ENCODE measurements around the gene ADGRG3. TPM values are rescaled to one million over a fixed set of nuclear protein-coding genes. Genes with fewer than 3 reads are reported as not detected.

The ADGRG3 gene
- total RNA-seq, 1 donor from 2014 or later = not detected

GRCh38 chr16:57683636-57684545 is 15.8 kb downstream of the ADGRG3 start:
- Mint-ChIP-seq H3K27ac (peak overlapping the region; percentile 19), H3K4me3 (no peak overlapping the region), H3K9me3 (no peaks in the 10 kb centered on the region), H3K27me3 (ENCODE audit: insufficient read depth, low read depth) (peaks cover 6% of the 10 kb centered on the region), H3K36me3 (no peaks in the 10 kb centered on the region), H3K4me1 (peaks cover 9% of the 10 kb centered on the region)
- H3K4me2 ChIP-seq = no peak overlapping the region
- H4K20me1 ChIP-seq (ENCODE audit: low read depth) = no peaks in the 10 kb centered on the region
- no peaks in the 10 kb centered on the region for H3K9me3 ChIP-seq (ENCODE audit: low read depth)
- no peak for DNase-seq (ENCODE audit: low spot score)
- H3K4me3 ChIP-seq = no peak overlapping the region
- H3K4me1 ChIP-seq = no peaks in the 10 kb centered on the region
- H2AFZ ChIP-seq (replicated peaks) = no peak overlapping the region
- H3K9ac ChIP-seq = no peak overlapping the region
- H3K36me3 ChIP-seq = no peaks in the 10 kb centered on the region
- H3K27me3 ChIP-seq = no peaks in the 10 kb centered on the region
- no peaks in the 10 kb centered on the region for H3K79me2 ChIP-seq (ENCODE audit: low read depth)
- H3F3A ChIP-seq (ENCODE audit: low read depth) = no peaks in the 10 kb centered on the region
- TF ChIP-seq, protein P1, sequence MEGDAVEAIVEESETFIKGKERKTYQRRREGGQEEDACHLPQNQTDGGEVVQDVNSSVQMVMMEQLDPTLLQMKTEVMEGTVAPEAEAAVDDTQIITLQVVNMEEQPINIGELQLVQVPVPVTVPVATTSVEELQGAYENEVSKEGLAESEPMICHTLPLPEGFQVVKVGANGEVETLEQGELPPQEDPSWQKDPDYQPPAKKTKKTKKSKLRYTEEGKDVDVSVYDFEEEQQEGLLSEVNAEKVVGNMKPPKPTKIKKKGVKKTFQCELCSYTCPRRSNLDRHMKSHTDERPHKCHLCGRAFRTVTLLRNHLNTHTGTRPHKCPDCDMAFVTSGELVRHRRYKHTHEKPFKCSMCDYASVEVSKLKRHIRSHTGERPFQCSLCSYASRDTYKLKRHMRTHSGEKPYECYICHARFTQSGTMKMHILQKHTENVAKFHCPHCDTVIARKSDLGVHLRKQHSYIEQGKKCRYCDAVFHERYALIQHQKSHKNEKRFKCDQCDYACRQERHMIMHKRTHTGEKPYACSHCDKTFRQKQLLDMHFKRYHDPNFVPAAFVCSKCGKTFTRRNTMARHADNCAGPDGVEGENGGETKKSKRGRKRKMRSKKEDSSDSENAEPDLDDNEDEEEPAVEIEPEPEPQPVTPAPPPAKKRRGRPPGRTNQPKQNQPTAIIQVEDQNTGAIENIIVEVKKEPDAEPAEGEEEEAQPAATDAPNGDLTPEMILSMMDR (IDR thresholded peaks at IDR 0.05) = no peak
- TF ChIP-seq EZH2 (IDR thresholded peaks at IDR 0.05) (no peak), EZH2phosphoT487 (IDR thresholded peaks at IDR 0.05) (no peak)
- H3K27ac ChIP-seq = no peak overlapping the region

DNA sequence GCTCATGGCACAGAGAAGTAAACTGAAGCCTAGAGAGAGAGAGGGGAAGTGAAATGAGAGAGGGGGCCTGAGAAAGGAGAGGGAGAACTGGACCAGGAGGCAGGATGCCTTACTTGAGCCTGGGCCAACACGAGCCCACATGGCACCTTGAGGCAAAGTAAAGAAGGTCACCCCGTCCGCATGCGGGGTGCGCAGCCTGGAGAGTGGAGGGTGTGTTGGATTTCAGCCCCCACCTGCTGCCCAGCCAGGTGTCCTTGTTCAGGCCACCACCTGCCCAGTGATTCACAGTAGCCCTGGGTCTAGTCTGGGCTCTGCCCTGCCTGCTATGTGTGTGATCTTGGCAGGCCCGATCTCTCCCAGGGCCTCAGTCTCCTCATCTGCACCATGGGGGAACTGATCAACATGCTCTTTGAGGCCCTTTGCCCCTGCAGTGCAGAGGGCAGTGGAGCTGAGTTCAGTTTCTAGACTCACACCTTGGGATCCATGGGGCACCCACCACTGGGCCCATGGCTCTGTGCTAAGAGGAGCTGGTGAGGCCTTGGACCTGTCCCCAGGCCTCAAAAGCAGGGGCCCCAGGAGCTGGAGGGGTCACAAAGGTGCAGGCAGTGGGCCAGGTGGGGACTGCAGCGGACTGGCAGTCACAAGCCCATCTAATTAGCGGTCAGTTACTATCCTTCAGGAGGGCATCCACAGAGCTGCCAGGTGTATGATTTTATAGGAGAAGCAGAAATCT is 16.7 kb downstream of the ADGRG3 start:
- H3K4me3 Mint-ChIP-seq = no peak overlapping the region
- H3K27me3 ChIP-seq = no peaks in the 10 kb centered on the region
- H3K27ac Mint-ChIP-seq = peak overlapping the region; percentile 19
- no peaks in the 10 kb centered on the region for H3K9me3 ChIP-seq (ENCODE audit: low read depth)
- H3K9me3 Mint-ChIP-seq = no peaks in the 10 kb centered on the region
- H3K36me3 ChIP-seq = no peaks in the 10 kb centered on the region
- H3K4me1 Mint-ChIP-seq = peaks cover 10% of the 10 kb centered on the region
- no peak overlapping the region for H3K27ac ChIP-seq
- H3F3A ChIP-seq (ENCODE audit: low read depth) = no peaks in the 10 kb centered on the region
- no peaks in the 10 kb centered on the region for H3K4me1 ChIP-seq
- no peak overlapping the region for H2AFZ ChIP-seq (replicated peaks)
- no peaks in the 10 kb centered on the region for H3K36me3 Mint-ChIP-seq
- H3K4me2 ChIP-seq = no peak overlapping the region
- no peaks in the 10 kb centered on the region for H4K20me1 ChIP-seq (ENCODE audit: low read depth)
- H3K27me3 Mint-ChIP-seq (ENCODE audit: insufficient read depth, low read depth) = peaks cover 9% of the 10 kb centered on the region
- DNase-seq (ENCODE audit: low spot score) = no peak
- no peaks in the 10 kb centered on the region for H3K79me2 ChIP-seq (ENCODE audit: low read depth)
- H3K4me3 ChIP-seq = no peak overlapping the region
- TF ChIP-seq EZH2phosphoT487 (IDR thresholded peaks at IDR 0.05) (no peak), EZH2 (IDR thresholded peaks at IDR 0.05) (no peak)
- H3K9ac ChIP-seq = no peak overlapping the region

- Histone ChIP-seq H2AFZ (replicated peaks) (no peak overlapping the region), H3K4me2 (no peak overlapping the region), H3F3A (ENCODE audit: low read depth) (no peaks in the 10 kb centered on the region), H4K20me1 (ENCODE audit: low read depth) (no peaks in the 10 kb centered on the region), H3K27ac (no peak overlapping the region), H3K9me3 (ENCODE audit: low read depth) (no peaks in the 10 kb centered on the region), H3K27me3 (no peaks in the 10 kb centered on the region), H3K9ac (no peak overlapping the region), H3K4me1 (no peaks in the 10 kb centered on the region), H3K4me3 (no peak overlapping the region), H3K79me2 (ENCODE audit: low read depth) (no peaks in the 10 kb centered on the region), H3K36me3 (no peaks in the 10 kb centered on the region)
- H3K27me3 Mint-ChIP-seq (ENCODE audit: insufficient read depth, low read depth) = peaks cover 9% of the 10 kb centered on the region
- H3K27ac Mint-ChIP-seq = no peak overlapping the region
- TF ChIP-seq EZH2 (IDR thresholded peaks at IDR 0.05) = no peak
- H3K36me3 Mint-ChIP-seq = no peaks in the 10 kb centered on the region
- no peak for DNase-seq (ENCODE audit: low spot score)
- H3K9me3 Mint-ChIP-seq = no peaks in the 10 kb centered on the region
- peaks cover 12% of the 10 kb centered on the region for H3K4me1 Mint-ChIP-seq
- no peak overlapping the region for H3K4me3 Mint-ChIP-seq
Observed at GRCh38 chr16:57685633-57686032, 17.5 kb downstream of the ADGRG3 start.

DNA sequence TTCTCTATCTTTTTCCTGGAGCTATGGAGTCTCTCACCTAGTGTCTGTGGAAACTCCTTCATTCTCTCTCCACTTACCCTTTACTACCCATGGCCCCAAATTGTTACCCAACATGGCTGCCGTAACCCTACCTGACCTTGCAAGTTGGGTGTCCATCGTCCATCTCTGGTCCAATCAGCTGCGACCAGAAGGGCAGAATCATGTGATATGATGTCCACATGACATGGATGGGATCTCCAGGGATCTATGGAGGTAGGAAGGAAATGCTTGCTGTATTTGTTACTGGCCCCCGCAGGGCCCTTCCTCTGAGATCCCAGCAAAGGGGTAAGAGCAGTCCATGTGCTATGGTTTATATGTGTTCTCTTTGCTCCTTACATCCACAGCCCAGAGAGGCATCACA is 18.5 kb downstream of the ADGRG3 start:
- Histone ChIP-seq H3K36me3 (no peaks in the 10 kb centered on the region), H3K79me2 (ENCODE audit: low read depth) (no peaks in the 10 kb centered on the region), H3K4me3 (no peak overlapping the region), H3K9ac (no peak overlapping the region), H4K20me1 (ENCODE audit: low read depth) (no peaks in the 10 kb centered on the region), H3K27ac (no peak overlapping the region), H3K9me3 (ENCODE audit: low read depth) (no peaks in the 10 kb centered on the region), H3K27me3 (no peaks in the 10 kb centered on the region), H3K4me1 (no peaks in the 10 kb centered on the region), H2AFZ (replicated peaks) (no peak overlapping the region), H3K4me2 (no peak overlapping the region), H3F3A (ENCODE audit: low read depth) (no peaks in the 10 kb centered on the region)
- Mint-ChIP-seq H3K9me3 (no peaks in the 10 kb centered on the region), H3K4me1 (peaks cover 12% of the 10 kb centered on the region), H3K4me3 (no peak overlapping the region), H3K27ac (no peak overlapping the region), H3K27me3 (ENCODE audit: insufficient read depth, low read depth) (peaks cover 9% of the 10 kb centered on the region), H3K36me3 (no peaks in the 10 kb centered on the region)
- TF ChIP-seq, protein P1 (IDR thresholded peaks at IDR 0.05) = no peak
- TF ChIP-seq EZH2phosphoT487 (IDR thresholded peaks at IDR 0.05) (no peak), EZH2 (IDR thresholded peaks at IDR 0.05) (no peak)
- DNase-seq (ENCODE audit: low spot score) = no peak
